HL-60 (cell line): ENCODE measurements around the gene DMAC1.

Experiments
- DNase-seq, 2 experiments: peaks; one replicate each; pipeline ENCODE4 v3.0.0-alpha.2; 2010 to 2020; ENCODE audit warnings: low read depth in 1 of 2, low spot score in 1 of 2
- H3K27ac ChIP-seq: fragments of 250-450 bp; sonication (Bioruptor Pico); replicated peaks from 2 replicates; pipeline ENCODE4 v1.5.1; 2020; ENCODE audit warnings: mild to moderate bottlenecking, moderate library complexity
- H3K27me3 ChIP-seq: fragments of 250-450 bp; sonication (Bioruptor Pico); 2 replicates; pipeline ENCODE4 v1.5.1; 2021; ENCODE audit warnings: mild to moderate bottlenecking, moderate library complexity; ENCODE audit not compliant: insufficient read depth, poor library complexity, severe bottlenecking
- H3K4me3 ChIP-seq: replicated peaks from 2 replicates; pipeline ENCODE4 v1.5.1; 2011; ENCODE audit warnings: mild to moderate bottlenecking, control low read depth, low read length; ENCODE audit not compliant: insufficient read depth
- GABPA ChIP-seq: IDR thresholded peaks from 2 replicates; pipeline ENCODE4 v1.6.1; 2012; ENCODE audit warnings: low read depth
- POLR2AphosphoS5 ChIP-seq: IDR thresholded peaks from 2 replicates; pipeline ENCODE4 v1.6.1; 2012; ENCODE audit warnings: low read depth
- REST ChIP-seq: IDR thresholded peaks from 2 replicates; pipeline ENCODE4 v1.6.1; 2012; ENCODE audit warnings: low read depth; ENCODE audit not compliant: insufficient replicate concordance
- SPI1 ChIP-seq: IDR thresholded peaks from 2 replicates; pipeline ENCODE4 v1.6.1; 2012; ENCODE audit warnings: low read depth, mild to moderate bottlenecking, borderline replicate concordance
- TF ChIP-seq, protein P1 (sequence below): IDR thresholded peaks from one replicate; pipeline ENCODE4 v1.5.1; 2011; ENCODE audit warnings: low read length, control low read depth, inconsistent platforms; ENCODE audit not compliant: insufficient read depth

Gene DMAC1

GRCh38 chr9:7780261-7780988 lies 19.2 kb downstream of the DMAC1 start:
- H3K4me3 ChIP-seq, result no peak overlapping the region
- DNase-seq, result no peak
- no peak for TF ChIP-seq POLR2AphosphoS5
- TF ChIP-seq, protein P1, sequence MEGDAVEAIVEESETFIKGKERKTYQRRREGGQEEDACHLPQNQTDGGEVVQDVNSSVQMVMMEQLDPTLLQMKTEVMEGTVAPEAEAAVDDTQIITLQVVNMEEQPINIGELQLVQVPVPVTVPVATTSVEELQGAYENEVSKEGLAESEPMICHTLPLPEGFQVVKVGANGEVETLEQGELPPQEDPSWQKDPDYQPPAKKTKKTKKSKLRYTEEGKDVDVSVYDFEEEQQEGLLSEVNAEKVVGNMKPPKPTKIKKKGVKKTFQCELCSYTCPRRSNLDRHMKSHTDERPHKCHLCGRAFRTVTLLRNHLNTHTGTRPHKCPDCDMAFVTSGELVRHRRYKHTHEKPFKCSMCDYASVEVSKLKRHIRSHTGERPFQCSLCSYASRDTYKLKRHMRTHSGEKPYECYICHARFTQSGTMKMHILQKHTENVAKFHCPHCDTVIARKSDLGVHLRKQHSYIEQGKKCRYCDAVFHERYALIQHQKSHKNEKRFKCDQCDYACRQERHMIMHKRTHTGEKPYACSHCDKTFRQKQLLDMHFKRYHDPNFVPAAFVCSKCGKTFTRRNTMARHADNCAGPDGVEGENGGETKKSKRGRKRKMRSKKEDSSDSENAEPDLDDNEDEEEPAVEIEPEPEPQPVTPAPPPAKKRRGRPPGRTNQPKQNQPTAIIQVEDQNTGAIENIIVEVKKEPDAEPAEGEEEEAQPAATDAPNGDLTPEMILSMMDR, result no peak
- no peak overlapping the region for H3K27ac ChIP-seq
- H3K27me3 ChIP-seq, result peaks cover 5% of the 10 kb centered on the region

GRCh38 chr9:7778851-7779600 lies 20.6 kb downstream of the DMAC1 start:
- H3K27me3 ChIP-seq, result peaks cover 5% of the 10 kb centered on the region
- H3K27ac ChIP-seq, result no peak overlapping the region
- no peak overlapping the region for H3K4me3 ChIP-seq
- no peak for DNase-seq
- TF ChIP-seq SPI1 (no peak), REST (no peak), GABPA (no peak), POLR2AphosphoS5 (no peak)
- TF ChIP-seq, protein P1, result no peak

DNA sequence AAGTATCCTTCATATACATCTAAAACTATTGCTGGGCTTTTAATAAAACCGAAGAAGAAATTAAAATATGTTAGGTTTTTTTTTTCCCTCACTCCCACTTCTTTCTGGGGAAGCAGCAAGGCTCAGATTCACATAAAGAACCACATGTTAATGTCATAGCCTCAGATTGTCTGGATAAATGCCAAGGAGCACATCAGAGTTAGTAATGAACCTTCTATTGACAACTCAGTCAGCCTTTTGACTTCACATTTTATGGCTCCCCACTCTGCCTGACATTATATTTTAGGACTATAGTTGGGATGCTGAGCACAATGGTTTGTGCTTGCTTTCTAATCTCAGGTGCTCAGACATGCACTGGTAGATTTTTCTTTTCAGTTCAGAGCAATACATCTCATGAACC lies 21.8 kb downstream of the DMAC1 start:
- H3K27ac ChIP-seq, result no peak overlapping the region
- no peak overlapping the region for H3K4me3 ChIP-seq
- TF ChIP-seq POLR2AphosphoS5 (no peak), REST (no peak), GABPA (no peak), SPI1 (no peak)
- TF ChIP-seq, protein P1, result no peak
- peaks cover 5% of the 10 kb centered on the region for H3K27me3 ChIP-seq
- no peak for DNase-seq

GRCh38 chr9:7770111-7770510 lies 29.5 kb downstream of the DMAC1 start:
- Histone ChIP-seq H3K4me3 (no peak overlapping the region), H3K27me3 (no peaks in the 10 kb centered on the region), H3K27ac (no peak overlapping the region)
- TF ChIP-seq, protein P1, result no peak
- no peak for TF ChIP-seq GABPA
- no peak for TF ChIP-seq REST
- no peak for TF ChIP-seq POLR2AphosphoS5
- TF ChIP-seq SPI1, result no peak
- DNase-seq, result no peak
